ENCODE results near the gene ADD2.

Gene ADD2

DNA sequence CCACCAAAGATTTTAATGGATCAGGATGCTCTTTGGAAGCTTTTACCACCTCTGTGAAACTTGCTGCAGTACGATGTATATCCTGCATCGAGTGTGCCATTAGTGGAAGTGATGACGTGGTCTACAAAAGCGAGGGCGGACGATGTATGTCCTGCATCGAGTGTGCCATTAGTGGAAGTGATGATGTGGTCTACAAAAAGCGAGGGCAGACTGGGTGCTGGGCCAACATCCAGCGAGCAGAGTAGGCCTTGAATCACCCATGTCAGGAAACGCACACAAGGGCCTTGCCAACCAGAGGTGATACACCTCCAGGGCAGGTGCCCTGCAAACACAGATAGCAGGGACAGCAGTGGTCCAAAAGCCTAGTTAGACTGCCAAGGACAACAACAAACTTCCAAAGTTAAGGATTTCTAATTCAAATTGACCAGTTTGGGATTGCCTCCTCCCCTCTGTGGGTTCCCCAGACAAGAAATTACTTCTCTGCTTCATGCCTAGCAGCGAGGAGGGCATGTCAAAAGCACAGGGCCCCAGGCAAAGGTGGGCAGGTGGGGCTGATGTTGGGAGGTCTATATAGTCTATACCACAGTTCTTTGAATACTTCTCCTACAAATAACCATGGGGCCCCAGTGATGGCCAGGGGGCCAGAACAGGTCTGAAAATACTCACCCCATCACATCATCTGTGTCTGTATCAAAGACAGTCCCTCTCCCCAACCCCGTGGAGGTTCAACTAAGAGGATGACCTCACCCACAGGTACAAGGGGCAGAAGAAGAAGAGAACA is 70.2 kb downstream of the ADD2 start:
- no peak for DNase-seq

DNA sequence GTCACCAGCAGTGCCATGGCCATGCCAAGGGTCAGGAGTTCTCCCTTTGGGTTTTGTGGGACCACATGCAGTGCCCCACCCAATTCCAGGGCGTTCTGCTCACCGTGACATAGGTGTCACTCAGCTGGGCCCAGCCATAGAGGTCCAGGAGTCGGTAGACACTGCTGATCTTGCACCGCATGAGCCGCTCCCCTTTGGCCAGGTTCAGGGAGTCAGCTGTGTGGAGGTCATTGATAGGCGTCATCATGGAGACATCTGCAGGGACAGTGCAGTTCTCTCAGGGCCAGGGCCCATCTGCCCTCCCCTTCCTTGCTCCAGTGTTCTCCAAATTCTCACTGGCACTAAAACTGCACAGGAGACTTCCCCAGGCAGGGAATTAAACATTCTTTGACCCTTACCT is 71.9 kb downstream of the ADD2 start:
- DNase-seq = no peak

DNA sequence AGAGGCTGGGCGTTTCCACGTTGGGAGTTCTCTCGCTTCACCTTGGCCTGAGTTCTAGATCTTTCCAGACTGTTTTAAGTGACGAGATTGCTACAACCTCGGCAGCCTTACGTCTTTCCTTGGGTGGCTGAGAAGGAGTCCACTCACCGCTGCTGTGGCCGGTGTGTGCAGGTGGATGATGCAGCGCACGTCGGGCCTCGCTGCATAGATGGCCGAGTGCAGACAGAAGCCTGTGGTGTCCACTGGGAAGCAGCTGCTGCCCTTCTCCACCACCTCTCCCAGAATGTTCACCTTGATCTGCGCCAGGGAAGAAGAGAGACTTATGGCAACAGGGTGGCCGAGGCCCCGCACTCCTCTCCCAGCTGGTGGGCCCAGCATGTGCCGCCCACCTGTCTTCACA is 75.7 kb downstream of the ADD2 start:
- no peak for DNase-seq

DNA sequence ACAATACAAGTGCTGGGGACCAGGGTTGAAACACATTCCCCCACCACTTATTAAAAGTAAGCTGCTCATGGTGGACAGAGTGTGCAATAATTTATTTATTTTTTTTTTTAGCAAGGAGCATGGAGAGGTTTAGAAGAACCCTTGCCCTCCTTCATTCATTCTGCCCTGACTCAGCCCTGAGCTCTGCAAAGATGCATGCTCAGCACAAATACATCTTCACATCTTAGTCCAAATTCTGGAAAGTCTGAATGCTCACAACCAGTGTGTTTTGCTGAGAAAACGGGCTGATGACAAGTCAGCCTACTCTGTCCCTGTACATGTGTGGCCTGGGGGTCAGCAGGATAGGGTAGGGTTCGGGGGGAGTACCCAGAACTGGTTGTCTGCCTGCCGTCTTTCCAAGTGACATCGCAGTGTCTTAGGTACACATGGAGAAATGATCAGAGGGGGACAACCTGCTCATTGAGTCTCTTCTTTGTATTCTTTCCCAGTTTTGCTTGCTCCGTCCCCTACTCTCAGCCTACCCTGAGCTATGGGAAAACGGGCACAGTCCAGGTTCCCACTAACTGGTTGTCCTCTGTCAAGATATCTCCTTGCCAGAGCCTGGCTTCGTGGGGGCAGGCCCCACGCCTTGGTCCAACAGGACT is 76.4 kb downstream of the ADD2 start:
- DNase-seq = no peak

DNA sequence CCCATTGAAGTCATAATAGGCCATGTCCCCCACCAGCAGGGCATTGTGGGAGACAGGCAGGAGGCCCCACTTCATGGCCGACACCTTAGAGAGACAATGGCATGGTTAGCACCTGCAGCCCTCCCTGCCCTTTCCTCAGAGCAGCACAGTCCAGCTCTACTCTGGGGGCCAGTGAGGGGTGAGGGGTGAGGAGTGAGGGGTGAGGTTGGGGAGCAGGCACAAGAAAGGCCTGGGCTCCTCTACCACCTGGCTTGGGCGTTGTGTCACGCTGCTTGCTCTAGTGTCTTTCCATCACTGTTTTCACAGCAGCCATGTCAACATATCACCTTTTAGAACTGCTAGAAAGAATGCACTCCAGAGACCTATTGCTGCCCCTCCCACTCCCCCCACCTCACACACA is 77.2 kb downstream of the ADD2 start:
- no peak for DNase-seq

DNA sequence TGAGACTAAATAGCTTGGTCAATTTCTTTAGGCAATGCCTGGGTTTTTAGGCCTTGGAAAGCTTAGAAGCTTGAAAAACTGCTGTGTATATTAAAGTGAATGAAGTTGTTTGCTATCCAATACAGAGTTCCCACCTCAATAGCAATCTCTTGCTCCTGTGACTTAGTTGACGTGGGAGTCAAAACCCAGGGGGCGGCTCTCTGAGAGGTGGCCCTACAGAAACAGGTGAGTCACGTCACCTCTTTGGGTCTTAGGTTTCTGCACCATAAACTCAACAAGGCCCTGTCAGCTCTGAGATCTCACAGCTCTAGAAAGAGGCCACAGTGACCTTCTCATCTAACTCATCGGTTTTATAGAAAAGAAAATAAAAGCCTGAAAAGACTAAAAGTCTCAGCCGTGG is 79.6 kb downstream of the ADD2 start:
- no peak for DNase-seq

DNA sequence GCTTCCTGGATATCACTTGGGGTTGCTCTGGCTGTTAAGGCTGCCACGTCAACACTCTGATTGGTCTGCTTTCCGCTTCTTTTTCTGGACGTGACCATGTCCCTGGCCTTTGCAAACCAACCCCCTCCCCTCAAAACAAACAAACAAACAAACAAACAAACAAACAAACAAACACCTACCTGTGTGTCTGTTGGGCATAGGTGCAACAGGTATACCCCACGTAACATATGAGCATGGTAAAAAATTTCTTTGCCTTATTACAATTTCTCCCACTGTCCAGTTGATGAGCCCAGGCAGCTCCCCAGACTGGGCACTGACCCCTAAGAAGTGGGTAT is 80.6 kb downstream of the ADD2 start:
- no peak for DNase-seq

DNA sequence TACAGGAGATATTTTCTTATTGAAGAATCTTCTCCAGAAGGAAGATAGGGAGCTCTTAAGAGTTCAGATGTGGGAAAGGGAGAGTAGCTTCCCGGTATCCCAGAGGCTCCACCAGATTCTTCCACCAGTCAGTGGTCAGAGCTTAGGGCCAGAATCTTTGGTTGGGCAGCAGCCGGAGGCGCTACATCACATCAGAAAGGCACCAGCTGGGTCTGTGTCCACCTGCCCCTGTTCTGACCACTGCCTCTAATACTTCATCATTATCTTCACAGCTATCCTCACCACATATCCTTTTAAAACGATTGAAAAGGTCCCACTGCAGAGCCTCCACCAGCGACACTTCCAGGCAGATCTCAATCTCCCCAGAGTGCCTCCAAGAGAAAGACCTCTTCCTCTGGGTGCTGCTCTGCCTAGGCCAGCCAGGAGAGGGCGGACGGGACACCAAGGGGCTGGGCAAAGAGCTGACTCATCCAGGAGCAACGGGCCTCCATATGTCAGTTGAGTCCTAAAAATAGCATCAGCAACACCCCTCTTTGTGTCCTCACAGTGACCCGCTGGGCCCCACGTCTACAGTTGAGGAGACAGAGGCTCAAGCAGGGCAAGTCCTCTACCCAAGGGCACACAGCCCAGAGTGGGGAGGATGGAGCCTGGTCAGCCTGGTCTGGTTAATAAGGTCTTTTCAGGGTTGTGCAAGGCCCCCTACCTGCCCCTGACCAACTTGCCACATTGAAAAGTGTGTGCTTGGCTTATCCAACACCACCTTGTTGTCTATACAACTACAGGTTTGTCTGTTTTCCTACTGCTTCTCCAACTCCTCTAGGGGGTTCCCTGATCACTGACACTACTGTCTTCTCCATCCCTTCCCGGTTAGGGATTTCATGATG is 81.2 kb downstream of the ADD2 start:
- DNase-seq = no peak

DNA sequence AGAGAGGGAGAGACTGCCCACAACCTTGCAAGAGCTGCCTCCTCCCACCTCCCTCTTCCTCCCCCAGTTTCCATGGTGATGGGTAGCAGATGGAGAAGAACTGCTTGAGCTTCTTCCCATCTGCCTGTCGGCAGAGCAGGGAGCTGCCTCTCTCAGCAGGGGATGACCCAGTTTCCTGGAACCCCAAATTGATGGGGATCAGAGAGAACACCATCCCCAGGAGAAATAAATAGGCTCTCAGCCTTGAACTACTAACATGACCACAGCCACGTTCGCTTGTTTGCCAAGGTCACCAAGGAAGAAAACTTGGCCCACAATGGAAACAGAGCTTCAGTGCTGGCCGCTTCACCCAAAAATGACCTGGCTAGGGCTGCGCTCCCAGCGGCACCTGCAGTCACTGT is 82.2 kb downstream of the ADD2 start:
- no peak for DNase-seq

DNA sequence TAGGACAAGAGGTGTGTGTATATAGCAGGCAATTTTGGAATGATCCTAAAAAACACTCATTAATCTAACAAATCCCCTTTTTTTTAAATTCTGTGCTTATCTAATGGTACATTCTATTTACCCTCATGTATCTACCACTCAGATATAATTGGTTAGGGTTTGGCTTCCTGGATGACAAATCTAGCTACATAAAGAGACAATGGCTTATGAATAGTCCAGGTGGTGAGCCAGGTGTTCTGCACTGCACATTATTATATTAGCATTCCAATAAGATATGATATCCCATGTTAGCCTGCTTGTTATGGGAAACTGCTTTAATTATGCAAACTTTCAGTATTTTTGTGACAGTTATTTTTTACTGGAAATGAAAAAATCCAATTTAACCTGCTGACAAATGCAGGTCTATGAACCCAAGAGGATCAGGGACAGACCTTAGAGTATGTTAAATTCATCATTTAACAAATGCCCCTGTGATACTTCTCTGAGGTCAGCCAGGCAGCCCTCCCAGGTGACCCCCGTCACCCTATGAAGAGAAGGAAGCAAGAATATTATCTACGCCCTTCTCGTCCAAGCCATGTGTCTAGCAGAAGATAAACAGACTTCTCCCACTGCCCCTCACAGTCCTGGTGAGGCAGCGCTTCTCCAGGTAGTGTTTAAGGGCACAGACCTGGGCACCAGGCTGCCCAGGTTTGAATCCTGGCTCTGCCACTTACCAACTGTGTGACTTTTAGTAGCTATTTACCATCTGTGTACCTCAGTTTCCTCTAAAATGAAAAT is 83.0 kb downstream of the ADD2 start:
- no peak for DNase-seq

DNA sequence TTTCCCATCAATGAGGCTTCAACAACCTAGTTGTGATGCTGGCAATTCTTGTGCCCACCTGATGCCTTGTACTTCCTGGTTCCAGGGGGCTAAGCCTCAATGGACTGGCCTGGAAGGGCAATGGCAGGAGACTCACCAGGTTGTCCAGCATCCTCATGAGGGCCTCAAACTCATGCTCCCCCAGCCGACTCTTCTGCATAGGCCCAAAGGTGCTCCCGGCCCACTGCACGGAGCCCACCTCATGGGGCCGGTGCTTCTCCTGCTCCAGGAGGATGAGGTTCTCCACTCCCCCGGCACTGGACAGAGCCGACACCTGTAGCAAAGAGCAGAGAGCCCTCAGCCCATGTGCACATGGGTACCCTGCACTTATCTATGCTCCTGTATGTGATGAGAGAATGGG is 84.5 kb downstream of the ADD2 start:
- no peak for DNase-seq

DNA sequence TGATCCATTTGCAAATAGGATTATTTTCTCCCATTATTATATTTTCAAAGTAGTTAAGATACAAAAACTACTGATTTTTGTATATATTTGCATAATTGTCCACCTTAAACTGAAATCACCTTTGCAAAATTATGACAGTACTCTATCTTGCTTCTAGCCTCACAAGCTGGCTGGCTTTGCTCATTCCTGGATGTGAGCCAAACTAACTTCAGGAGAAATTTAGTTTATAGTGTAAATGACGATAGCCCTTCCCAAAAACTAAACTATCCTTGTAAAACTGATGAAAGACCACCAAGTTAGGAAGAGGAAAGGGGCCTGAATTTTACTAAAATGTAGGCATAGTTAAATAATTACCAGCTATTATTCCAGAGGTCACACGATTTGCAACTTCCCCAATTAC is 87.3 kb downstream of the ADD2 start:
- no peak for DNase-seq

DNA sequence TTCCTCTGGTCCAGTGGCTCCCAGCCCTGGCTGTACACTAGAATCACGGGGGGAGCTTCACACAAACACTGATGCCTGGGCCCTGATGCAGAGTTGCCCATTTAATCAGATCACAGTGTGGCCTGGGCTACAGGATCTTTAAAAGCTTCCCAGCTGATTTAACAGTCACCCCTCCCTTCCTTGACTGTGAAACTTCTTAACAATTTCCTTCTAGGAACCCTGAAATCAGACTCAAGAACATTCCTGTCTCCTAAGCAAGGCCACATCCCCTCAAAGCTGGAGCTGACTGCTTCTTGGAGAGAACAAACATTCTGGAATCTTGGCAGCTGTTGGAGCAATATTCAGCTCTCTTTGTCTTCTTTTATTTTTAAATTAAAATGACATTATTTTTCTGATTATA is 88.7 kb downstream of the ADD2 start:
- no peak for DNase-seq

DNA sequence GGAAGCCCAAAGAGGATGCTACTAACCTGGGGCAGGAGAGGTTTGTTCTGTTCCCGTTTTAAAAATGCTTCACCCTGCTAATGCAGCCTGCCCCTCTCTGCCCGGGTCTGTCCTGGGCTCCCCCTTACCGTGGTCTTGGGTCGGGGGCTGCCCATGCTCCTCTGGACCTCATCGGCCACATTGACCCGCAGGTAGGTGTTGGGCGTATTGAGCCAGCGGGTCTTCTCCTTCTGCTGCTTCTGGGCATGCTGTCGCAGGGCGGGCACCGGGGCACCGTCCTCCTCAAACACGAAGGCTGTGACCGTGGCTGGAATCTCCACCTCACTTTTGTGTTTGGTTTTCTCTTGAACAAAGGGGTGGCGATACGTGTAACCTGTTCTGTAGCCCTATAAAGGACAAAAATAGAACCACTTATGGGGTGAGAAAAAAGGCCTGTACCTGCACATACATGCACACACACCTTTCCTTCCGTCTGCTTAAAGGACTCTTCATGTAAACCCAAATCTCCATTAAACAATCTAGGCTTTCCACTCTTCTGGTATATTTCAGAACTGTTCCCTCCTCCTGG is 89.3 kb downstream of the ADD2 start:
- DNase-seq = no peak

DNA sequence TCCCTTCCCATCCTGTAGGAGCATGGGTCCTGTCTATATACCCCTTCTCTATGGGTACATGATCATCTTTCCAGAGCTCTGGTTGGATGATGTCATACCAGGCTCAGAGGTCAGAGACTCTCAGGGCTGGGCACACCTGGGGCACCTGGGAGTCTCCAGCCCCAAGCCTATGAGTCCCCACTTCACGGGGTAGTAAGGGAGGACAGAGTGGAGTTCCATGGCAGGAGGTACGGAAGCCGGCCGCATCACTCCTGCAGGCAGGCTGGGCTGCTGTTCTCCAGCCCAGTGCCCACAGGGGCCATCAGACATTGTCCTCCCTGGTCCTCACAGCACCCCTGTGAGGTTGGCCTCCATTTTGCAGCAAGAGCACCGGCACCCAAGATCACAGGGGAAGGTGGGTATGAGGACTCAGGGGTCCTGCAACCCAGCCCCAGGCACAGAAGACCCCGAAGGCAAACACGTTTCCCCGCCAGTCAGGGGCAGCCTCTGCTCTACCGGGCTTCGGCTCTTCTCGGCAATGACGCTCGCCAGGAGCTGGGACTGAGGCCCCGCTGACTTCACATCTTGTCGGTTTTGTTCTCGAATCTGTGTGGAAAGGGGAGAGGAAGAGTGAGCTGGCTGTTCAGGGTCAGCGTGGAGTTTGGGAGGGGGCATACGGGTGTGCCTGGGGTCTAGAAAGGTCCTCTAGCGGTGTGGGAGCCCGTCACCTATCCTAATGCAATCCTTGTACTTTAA is 91.5 kb downstream of the ADD2 start:
- no peak for DNase-seq

DNA sequence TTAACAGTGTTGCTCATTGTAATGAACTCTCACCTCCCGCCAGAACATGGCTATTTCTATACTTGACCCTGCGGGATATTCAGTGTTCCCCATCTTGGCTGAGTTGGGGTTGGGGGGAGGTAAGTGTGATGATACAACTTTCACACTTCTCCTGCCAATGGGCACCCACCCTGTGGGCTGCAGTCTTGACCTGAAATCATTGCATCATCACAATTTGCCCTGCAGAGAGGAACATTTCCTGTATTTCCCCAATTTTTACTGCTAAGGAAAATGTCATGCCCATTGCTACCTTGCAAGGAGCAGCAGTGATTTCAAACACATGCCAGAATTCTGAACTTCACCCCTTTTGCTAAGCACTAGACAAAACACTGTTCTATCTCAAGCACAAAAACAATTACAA is 92.1 kb downstream of the ADD2 start:
- no peak for DNase-seq

DNA sequence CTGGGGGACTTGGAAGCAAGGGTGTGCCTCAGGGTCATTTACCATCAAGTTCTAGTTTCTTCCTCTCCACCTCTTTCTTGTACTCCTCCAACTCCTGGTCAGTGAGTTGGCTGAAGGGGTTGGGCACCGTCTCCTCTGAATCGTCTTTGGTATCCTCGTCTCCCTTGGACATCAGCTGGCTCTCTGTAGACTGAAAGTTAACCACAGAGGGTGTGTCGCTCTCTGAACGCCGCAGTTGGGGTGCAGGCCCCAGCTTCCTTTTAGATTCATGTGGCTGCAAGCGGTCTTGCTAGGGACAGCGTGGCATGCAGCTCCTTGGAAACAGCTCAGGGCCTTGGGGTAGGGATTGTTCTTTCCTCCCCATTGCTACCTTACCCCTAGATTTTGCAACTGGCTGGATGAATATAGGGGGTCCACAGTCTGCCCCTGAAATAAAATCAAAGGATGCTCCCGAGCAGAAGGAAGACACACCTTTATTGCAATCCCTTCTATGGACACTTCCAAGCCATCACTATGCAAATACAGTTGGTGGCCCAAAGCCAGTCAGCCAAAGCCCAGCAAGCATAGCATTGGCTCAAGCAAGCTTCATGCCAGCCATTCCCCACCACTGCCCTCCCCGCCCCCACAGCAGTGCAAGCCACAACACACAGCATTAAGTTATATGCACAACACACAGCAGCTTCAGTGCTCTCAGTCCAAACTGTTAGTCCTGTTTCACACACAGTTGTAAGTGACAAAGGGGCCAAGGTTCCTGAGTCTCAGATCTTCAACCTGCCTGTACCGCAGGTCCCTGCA is 93.2 kb downstream of the ADD2 start:
- no peak for DNase-seq

DNA sequence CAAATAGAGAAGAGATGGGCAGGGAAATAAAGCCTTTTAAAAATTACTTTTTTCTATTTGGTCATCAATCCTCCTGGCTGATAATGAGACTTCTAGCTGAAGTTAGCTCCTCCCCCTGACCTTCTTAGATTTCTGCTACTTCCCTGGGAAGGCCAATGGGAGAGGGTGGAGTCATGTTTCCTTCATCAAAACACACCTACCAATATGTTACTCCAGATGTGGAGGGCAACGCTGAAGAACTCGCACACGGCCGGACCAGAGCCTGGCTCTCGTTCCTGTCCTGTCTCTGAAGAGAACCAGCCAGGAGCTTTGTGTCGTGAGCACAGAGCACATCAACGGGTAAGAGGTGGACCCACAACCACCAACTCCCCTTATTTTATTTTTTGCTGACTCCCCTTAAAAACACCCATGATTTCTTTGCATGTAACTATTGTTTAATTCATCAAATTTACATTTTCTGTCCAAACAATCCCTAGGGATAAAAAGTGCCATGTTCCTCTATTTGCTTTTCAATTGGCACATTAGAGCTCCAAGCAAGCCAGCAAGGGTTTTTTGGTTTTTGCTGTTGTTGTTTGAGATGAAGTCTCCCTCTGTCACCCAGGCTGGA is 94.9 kb downstream of the ADD2 start:
- DNase-seq = no peak

DNA sequence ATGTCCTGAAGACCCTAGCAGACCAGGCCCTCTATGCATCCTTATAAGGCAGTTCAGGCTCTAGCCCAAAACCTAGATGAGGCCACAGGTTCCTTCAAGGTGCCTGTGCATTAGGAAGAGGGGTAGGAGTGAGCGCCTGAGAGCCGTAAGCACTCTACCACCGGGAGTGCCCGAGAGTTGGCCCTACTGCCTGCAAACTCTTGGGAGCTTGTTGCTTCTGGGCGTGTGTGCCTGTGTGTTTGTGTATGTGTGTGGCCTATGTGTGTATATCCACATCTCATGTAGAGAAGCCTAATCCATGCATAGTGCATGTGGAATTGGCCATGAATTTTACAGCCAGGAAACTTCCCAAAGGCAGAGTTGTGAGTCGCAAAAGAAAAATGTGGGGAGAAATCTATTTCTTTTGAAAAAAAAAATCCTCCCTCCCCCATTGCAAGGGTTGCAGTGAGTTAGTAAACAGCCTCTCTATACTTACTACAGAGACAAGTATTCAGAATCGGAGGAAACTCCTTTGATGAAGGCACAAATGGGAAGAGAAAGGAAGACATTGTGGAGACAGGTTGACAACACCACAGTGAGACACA is 96.8 kb downstream of the ADD2 start:
- DNase-seq = no peak

DNA sequence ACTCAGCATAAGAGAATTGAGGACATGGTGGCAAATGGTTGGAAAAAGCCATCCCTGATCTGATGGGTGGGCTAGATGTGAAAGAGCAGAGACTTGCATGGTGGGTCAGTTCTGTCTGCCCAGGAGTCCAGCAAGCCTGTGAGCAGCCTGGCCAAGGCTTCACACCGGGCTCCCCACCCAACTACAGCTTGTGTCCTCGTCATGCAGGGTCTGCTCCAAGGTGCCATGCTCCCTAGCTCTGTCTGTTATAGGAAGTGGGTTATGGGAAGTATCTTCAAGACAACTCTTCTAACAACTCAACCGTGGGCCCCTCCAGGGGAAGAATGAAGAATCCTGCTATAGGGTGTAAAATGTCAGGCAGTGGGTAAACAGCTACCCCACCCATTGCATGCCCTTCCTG is 97.4 kb downstream of the ADD2 start:
- no peak for DNase-seq

Data from stimulated activated naive CD4-positive, alpha-beta T cell (primary cell).